Erythroblast (primary cell): ENCODE data around the gene RAPH1.

Experiments
- DNase-seq, 2 experiments: peaks; one replicate each; lab custom pipeline; 2025; lab: John Stamatoyannopoulos, UW
- GATA1 ChIP-seq: IDR thresholded peaks from 2 replicates; pipeline ENCODE4 v1.6.1; 2011; ENCODE audit warnings: low read depth, mild to moderate bottlenecking, control low read depth, low read length, moderate library complexity
- POLR2A ChIP-seq: IDR thresholded peaks from 2 replicates; pipeline ENCODE4 v1.6.1; 2011; ENCODE audit warnings: mild to moderate bottlenecking, low read length

RAPH1 gene

GRCh38 chr2:203366639-203367466, 168.2 kb downstream of the RAPH1 start:
- peak; percentile 58 to 82 for DNase-seq
- TF ChIP-seq POLR2A (no peak), GATA1 (no peak)

DNA sequence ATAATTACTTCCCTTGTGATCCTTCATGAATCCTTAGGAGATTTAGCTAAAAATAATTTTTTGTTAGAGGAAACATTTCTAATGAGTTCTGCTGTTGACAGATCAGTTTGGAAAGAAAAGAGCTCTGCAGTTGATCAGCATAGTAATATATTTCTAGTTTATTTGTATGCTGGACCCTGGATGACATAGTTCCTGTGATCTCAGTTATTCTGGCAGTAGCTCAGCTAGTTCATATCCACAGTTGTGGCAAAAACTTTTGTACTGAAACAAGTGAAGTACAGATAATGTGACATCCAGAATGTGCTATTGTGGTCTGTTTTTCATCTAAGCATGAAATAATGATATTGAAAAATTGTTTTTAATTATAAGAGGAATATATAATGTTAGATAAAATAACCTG, 173.2 kb downstream of the RAPH1 start:
- DNase-seq, result no peak
- TF ChIP-seq GATA1, result no peak
- TF ChIP-seq POLR2A, result no peak

- TF ChIP-seq GATA1, result no peak
- no peak for TF ChIP-seq POLR2A
- DNase-seq, result no peak
These were observed 173.6 kb downstream of the RAPH1 start for GRCh38 chr2:203361495-203361894.

- no peak for DNase-seq
- no peak for TF ChIP-seq GATA1
- no peak for TF ChIP-seq POLR2A
These were observed 174.2 kb downstream of the RAPH1 start for GRCh38 chr2:203360833-203361430.

DNA sequence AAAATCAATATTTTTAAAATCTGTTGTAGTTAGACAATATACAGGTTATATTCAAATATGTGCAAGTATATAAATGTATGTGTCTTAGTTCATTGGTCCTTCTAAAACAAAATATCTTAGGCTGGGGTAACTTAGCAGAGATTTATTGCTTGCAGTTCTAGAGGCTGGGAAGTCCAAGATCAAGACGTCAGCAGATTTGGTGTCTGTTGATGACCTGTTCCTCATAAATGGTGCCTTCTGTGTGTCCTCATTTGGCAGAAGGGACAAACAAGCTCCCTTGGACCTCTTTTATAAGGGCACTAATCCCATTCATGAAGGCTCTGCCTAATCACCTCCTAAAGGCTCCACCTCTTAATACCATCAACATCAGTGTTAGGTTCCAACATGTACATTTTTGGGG, 175.7 kb downstream of the RAPH1 start:
- DNase-seq, result no peak
- TF ChIP-seq POLR2A (no peak), GATA1 (no peak)

DNA sequence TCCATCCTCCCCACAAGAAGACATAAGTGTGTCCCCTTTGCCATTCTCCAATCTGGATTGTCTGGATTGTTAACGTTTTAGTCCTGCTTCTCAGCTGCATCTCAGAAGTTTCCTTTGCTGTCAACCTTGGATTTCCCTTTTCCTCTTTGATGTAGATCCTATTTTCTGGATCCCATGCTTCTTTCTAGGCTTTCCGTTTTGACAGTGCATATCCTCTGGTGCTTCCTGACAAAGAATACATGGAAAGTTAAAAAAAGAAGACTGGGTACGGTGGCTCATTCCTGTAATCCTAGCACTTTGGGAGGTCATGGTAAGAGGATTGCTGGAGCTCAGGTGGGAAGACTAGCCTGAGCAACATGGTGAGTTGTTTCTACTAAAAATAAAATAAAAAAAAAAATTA, 180.1 kb downstream of the RAPH1 start:
- no peak for DNase-seq
- TF ChIP-seq POLR2A (no peak), GATA1 (no peak)

GRCh38 chr2:203352604-203353255, 182.4 kb downstream of the RAPH1 start:
- TF ChIP-seq POLR2A (no peak), GATA1 (no peak)
- no peak for DNase-seq

DNA sequence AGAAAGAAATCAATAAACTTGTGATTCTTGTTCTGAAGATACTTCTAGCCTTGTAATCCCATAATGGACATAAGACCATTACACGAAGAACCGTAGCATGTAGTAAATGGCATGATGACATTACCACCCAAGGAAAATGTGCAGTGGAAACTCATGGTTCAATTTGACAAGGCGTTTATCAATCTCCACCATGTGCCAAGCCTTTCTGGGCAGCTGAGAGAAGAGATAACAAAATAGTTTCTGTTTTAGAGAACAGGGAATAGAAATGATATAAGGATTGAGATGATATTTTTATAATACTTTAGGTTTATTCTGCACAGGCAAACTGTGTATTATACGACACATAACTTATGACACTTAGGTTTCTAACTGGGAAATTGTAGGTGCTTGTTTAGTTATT, 187.7 kb downstream of the RAPH1 start:
- peak; percentile 93 to 97 for DNase-seq
- TF ChIP-seq GATA1, result peak; percentile 73
- TF ChIP-seq POLR2A, result peak; percentile 32

DNA sequence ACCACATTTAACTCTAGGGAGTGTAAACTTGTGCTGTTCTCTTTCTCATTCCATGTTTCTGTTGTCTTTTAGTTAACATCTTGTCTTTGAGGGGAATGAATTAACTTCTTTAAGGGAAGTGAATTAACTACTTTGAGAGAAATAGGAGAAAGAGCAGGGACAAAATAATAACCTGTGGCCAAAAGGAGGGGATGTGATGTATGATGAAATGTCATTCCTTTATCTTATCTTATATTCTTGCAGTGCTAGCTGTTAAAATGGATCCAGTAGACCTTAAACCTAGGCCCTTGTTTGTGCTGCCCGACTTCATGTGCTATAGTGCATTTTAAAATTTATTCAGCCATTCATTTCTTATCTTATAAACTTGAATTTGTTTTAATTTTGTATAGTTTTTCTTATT, 188.5 kb downstream of the RAPH1 start:
- peak; percentile 66 to 72 for DNase-seq
- no peak for TF ChIP-seq POLR2A
- TF ChIP-seq GATA1, result no peak

- peak; percentile 5 to 16 for DNase-seq
- no peak for TF ChIP-seq GATA1
- TF ChIP-seq POLR2A, result no peak
These were observed 190.4 kb downstream of the RAPH1 start for GRCh38 chr2:203344667-203345066.
